GM18508 (cell line): ENCODE results near the gene KANSL1L.
A peak's percentile ranks its signal among the peaks of the same experiment; 100 is the strongest.

Experiments used
- ATAC-seq: cut with Tn5 transposase; IDR thresholded peaks from one replicate; pipeline ENCODE4 v1.9.1; 2021; ENCODE audit warnings: moderate number of reproducible peaks; ENCODE audit not compliant: insufficient read depth, unreplicated experiment

Gene KANSL1L

DNA sequence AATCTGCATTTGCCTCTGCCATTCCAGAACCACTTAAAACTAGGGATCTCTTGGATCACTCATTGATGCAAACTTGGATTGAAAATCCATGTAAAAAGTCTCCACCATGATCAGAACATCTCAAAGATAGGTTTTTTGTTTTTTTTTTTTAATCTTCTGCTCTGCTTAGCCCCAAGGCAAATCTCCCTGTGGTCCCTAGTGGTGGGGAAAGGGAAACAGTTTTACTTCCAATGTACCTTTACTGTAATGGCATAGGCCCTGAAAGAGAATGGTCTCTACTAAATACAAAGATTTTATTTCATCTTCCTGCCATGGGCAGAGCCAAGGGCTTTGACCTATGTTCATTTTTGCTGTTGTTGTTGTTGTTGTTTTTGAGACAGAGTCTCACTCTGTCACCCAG is 78.4 kb downstream of the KANSL1L start:
- ATAC-seq: no peak

- ATAC-seq: no peak
These were observed 84.3 kb downstream of the KANSL1L start for GRCh38 chr2:210086930-210087329.

GRCh38 chr2:210086292-210086691 is 84.9 kb downstream of the KANSL1L start:
- no peak for ATAC-seq

GRCh38 chr2:210072922-210073509 is 98.2 kb downstream of the KANSL1L start:
- ATAC-seq: peak; percentile 79

- peak; percentile 14 for ATAC-seq
These were observed 98.7 kb downstream of the KANSL1L start for GRCh38 chr2:210072493-210072892.

DNA sequence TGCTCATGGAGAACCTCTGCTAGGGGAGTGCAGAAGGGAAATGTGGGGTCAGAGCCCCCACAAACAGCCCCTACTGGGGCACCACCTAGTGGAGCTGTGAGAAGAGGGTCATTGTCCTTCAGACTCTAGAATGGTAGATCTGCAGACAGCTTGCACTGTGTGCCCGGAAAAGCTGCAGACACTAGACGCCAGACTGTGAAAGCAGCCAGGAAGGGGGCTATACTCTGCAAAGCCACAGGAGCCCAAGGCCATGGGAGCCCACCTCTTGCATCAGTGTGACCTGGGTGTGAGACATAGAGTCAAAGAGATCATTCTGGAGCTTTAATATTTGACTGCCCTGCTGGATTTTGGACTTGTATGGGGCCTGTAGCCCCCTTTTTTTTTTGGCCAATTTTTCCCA is 107.9 kb downstream of the KANSL1L start:
- no peak for ATAC-seq

DNA sequence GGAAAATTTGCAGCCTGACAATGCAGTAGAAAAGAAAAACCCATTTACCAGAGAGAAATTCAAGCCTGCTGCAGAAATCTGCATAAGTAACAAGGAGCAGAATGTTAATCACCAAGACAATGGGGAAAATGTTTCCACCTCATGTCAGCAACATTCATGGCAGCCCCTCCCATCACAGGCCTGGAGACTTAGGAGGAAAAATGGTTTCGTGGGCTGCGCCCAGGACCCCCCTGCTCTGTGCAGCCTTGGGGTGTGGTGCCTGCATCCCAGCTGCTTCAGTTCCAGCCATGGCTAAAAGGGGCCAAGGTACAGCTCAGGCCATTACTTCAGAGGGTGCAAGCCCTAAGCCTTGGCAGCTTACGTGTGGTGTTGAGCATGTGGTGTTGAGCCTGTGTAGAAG is 115.4 kb downstream of the KANSL1L start:
- ATAC-seq: no peak

GRCh38 chr2:210054696-210055095 is 116.5 kb downstream of the KANSL1L start:
- ATAC-seq: no peak

- no peak for ATAC-seq
These were observed 120.3 kb downstream of the KANSL1L start for GRCh38 chr2:210050885-210051284.

DNA sequence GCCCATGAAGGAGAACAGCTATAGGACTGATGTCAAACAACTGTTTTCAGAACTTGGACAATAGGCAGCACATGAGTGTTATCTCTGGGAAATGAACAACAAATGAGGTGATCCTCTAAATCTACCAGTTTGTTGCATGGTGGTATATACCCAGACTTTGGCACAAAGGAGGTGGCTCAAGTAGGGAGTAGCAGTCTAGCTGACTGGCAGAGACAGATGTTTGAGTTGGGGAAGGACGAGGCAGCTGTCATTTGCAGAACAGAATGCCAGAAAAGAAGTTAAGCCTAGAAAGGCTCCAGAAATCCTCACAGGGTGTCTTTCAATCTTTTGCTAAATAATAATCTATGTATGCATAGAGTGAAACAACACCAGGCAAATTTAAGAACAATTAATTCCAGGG is 121.4 kb downstream of the KANSL1L start:
- ATAC-seq: no peak

GRCh38 chr2:210046851-210047500 is 124.2 kb downstream of the KANSL1L start:
- no peak for ATAC-seq

- ATAC-seq: no peak
These were observed 133.1 kb downstream of the KANSL1L start for GRCh38 chr2:210038078-210038477.

- no peak for ATAC-seq
These were observed 135.5 kb downstream of the KANSL1L start for GRCh38 chr2:210035679-210036078.

DNA sequence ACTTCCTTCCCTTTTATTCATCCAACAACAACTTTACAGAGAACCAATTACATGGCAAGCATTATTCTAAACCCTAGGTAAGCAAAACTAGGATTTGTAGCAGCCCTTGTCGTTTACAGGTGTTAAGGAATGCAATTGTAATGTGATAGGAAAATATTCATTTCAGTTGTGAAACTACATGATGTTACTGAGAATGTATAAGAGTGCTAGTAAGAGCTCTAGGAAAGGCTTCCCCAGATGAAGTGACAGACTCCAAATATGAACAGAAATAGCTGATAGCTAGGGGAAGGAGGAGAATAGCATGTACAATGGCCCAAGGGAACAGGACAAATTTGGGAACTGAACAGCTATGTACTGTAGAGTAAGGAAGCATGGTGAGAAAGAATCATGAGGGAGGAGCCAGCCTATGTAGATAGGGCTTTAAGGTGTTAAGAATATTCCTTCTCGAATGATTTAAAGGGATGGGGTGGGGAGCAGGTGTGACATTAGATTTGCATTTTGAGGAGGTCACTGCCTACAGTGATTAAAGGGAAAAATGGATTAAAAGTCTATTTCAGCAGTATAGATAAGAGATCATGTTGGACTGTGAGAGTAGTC is 137.0 kb downstream of the KANSL1L start:
- ATAC-seq: no peak

GRCh38 chr2:210028178-210028577 is 143.0 kb downstream of the KANSL1L start:
- ATAC-seq: no peak

- ATAC-seq: no peak
These were observed 143.6 kb downstream of the KANSL1L start for GRCh38 chr2:210027608-210028007.

GRCh38 chr2:210022824-210023223 is 148.4 kb downstream of the KANSL1L start:
- ATAC-seq: no peak

- no peak for ATAC-seq
These were observed 151.1 kb downstream of the KANSL1L start for GRCh38 chr2:210020138-210020537.

GRCh38 chr2:210009896-210010295 is 161.3 kb downstream of the KANSL1L start:
- no peak for ATAC-seq

DNA sequence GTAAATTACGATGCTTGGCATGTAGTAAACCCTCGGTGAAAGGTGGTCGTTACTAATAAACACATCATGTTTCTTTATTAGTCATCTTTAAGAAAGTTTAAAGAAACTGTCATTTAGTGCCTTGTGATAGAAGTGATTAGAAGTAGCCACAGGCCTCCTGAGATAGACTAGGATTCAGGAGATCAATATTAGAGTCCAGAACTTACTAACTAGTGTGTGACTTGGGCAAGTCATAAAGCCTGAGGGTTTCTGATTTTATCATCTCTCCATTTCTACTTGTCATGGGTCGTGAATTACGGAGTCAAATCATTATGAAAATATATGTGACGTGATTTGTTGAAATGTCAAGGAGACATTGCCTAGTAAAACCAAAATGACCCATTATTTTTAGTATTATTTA is 162.1 kb downstream of the KANSL1L start:
- ATAC-seq: no peak

- ATAC-seq: no peak
These were observed 163.3 kb downstream of the KANSL1L start for GRCh38 chr2:210007895-210008294.

GRCh38 chr2:210004881-210005280 is 166.3 kb downstream of the KANSL1L start:
- ATAC-seq: no peak
